Peyer's patch (tissue), 4 donors: ENCODE measurements around the gene YWHAE.

Experiments
- CTCF ChIP-seq, 6 experiments: fragments of 450-650 bp in 4 of 6; fragments of 200-600 bp in 2 of 6; sonication (generic) in 1 of 6; IDR thresholded peaks; one replicate each; pipeline ENCODE4 v1.5.1; 2017 to 2019; ENCODE audit warnings: antibody characterized with exemption in 6 of 6, mild to moderate bottlenecking in 3 of 6, moderate library complexity in 1 of 6
- POLR2A ChIP-seq, 2 donors: fragments of 450-650 bp; IDR thresholded peaks; one replicate each; pipeline ENCODE4 v1.5.1; 2017; ENCODE audit warnings: antibody characterized with exemption in 2 of 2, mild to moderate bottlenecking in 2 of 2, moderate library complexity in 2 of 2

GRCh38 chr17:1416414-1416813 is 16.4 kb upstream of the YWHAE start:
- no peak for TF ChIP-seq POLR2A (IDR thresholded peaks at IDR 0.05)
- no peak for TF ChIP-seq CTCF (IDR thresholded peaks at IDR 0.05)
